SJCRH30 (cell line): Measurements from ENCODE around the gene DOCK10. TPM values are rescaled to one million over a fixed set of nuclear protein-coding genes. Genes with fewer than 3 reads are reported as not detected.

Source experiments
- DNase-seq, 2 experiments: peaks; one replicate each; pipeline ENCODE4 v3.0.0-alpha.2; 2015 to 2020
- H3K27ac ChIP-seq: fragments of 250-450 bp; sonication (Bioruptor Pico); 2 replicates; pipeline ENCODE4 v1.5.1; 2020; ENCODE audit warnings: mild to moderate bottlenecking, moderate library complexity
- H3K27me3 ChIP-seq: fragments of 250-450 bp; sonication (Bioruptor Pico); 2 replicates; pipeline ENCODE4 v1.5.1; 2020; ENCODE audit warnings: mild to moderate bottlenecking, moderate library complexity
- H3K36me3 ChIP-seq: fragments of 250-450 bp; sonication (Bioruptor Pico); 2 replicates; pipeline ENCODE4 v1.5.1; 2020; ENCODE audit warnings: mild to moderate bottlenecking, moderate library complexity
- H3K4me1 ChIP-seq: fragments of 250-450 bp; sonication (Bioruptor Pico); 2 replicates; pipeline ENCODE4 v1.5.1; 2020; ENCODE audit warnings: mild to moderate bottlenecking, moderate library complexity
- H3K4me3 ChIP-seq: fragments of 250-450 bp; sonication (Bioruptor Pico); 2 replicates; pipeline ENCODE4 v1.5.1; 2020; ENCODE audit warnings: mild to moderate bottlenecking, moderate library complexity
- H3K9me3 ChIP-seq: fragments of 250-450 bp; sonication (Bioruptor Pico); replicated peaks from 2 replicates; pipeline ENCODE4 v1.5.1; 2020; ENCODE audit warnings: mild to moderate bottlenecking, moderate library complexity
- total RNA-seq: library from RNA; depleted of rRNA; stranded (reverse); fragments of >200 nt; shearing (Covaris generic); gene quantifications from 2 replicates; pipeline ENCODE4 v1.2.3, GENCODE V29; 2014

Gene DOCK10
- total RNA-seq, 1 experiment from 2014 or later: 12.3 TPM

DNA sequence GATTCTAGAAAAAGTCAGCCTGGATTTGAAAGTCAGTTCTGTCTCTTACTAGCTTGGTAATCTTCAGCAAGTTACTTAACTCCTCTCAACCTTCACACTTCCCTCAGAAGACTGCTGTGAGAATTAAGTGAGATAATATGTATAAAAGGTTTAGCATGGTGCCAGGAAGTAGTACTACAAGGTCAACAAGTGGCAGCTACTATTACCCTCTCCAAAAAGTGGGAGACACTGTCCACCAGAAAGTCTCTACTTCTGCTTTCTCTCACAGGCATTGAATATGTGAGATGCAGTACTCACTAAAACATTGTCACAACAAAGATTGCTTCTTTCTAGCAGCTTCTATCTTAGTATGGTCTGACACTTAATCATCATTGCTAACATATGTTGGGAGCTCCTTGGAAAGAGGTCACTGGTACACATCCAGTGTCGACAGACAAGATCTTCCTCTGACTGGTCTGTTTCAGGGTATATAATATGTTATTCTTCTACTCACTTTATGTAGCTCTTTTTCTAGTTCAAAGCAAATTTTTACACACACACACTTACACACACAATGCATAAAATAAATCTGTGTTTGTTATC, 47.9 kb downstream of the DOCK10 start:
- Histone ChIP-seq H3K9me3 (no peaks in the 10 kb centered on the region), H3K27me3 (no peaks in the 10 kb centered on the region), H3K4me3 (no peak overlapping the region), H3K36me3 (no peaks in the 10 kb centered on the region), H3K27ac (no peak overlapping the region), H3K4me1 (no peaks in the 10 kb centered on the region)
- no peak for DNase-seq

GRCh38 chr2:224990710-224991109, 51.6 kb downstream of the DOCK10 start:
- Histone ChIP-seq H3K36me3 (no peaks in the 10 kb centered on the region), H3K27ac (no peak overlapping the region), H3K4me3 (no peak overlapping the region), H3K9me3 (no peaks in the 10 kb centered on the region), H3K4me1 (no peaks in the 10 kb centered on the region), H3K27me3 (no peaks in the 10 kb centered on the region)
- DNase-seq: no peak

DNA sequence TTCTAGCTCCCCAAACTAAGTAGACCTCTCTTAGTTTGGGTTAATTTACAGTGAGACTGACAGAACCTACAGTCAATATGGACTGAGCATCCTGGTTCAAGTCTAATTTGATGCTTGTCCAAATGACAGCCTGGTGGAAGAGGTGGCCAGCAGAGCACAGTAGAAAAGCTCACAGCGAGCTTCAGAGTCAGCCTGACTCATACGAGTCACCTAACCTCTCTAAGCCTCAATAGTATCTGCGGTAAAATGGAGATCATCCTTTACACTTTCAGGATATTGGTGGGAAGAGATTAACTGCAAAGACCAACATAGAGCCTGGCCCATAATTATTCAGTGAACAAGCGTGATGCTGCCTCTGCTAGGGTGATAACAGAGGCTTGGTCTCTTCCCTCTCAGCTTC, 54.5 kb downstream of the DOCK10 start:
- DNase-seq: no peak

DNA sequence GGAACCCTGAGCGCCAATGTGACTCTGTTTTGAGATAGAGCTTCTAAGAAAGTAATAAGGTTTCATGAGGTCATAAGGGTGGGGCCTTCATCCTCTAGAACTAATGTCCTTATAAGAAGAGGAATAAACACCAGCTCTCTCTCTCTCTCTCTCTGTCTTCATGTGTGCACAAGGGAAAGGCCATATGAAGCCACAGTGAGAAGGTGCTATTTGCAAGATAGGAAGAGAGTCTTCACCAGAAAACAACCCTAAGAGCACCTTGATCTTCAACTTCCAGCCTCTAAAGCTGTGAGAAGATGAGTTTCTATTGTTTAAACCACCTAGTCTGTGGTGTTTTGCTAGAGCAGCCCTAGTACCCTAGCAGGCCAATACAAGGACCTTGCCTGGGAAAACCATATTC, 55.8 kb downstream of the DOCK10 start:
- no peaks in the 10 kb centered on the region for H3K27me3 ChIP-seq
- no peaks in the 10 kb centered on the region; the same call in 1 of the 2 replicates for H3K4me1 ChIP-seq
- H3K36me3 ChIP-seq: no peaks in the 10 kb centered on the region
- DNase-seq: no peak
- H3K27ac ChIP-seq: no peak overlapping the region
- no peak overlapping the region for H3K4me3 ChIP-seq
- H3K9me3 ChIP-seq: no peaks in the 10 kb centered on the region

More for the DNA sequence above, 54.5 kb downstream of the DOCK10 start:
- H3K27me3 ChIP-seq: no peaks in the 10 kb centered on the region
- no peak overlapping the region for H3K4me3 ChIP-seq
- no peaks in the 10 kb centered on the region for H3K36me3 ChIP-seq
- H3K9me3 ChIP-seq: no peaks in the 10 kb centered on the region
- no peak overlapping the region for H3K27ac ChIP-seq
- no peaks in the 10 kb centered on the region; the same call in 1 of the 2 replicates for H3K4me1 ChIP-seq

DNA sequence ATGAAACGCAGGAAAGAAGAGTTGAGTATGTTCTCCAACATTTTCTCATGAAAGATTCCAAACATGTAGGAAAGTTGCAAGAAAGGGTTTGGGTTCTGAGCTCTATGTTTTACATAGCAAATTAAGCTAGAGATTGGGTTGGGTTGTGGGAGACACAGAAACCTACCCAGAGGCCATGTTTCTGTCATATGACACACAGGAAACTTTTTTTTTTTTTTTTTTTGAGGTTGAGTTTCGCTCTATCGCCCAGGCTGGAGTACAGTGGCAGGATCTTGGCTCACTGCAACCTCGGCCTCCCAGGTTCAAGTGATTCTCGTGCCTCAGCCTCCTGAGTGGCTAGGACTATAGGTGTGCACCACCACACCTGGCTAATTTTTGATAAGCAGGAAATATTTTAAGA, 57.6 kb downstream of the DOCK10 start:
- no peaks in the 10 kb centered on the region for H3K36me3 ChIP-seq
- no peak for DNase-seq
- no peaks in the 10 kb centered on the region; the same call in 1 of the 2 replicates for H3K4me1 ChIP-seq
- H3K27ac ChIP-seq: no peak overlapping the region
- H3K27me3 ChIP-seq: no peaks in the 10 kb centered on the region
- H3K4me3 ChIP-seq: no peak overlapping the region
- no peaks in the 10 kb centered on the region for H3K9me3 ChIP-seq

GRCh38 chr2:224983712-224984554, 58.3 kb downstream of the DOCK10 start:
- H3K4me3 ChIP-seq: peak overlapping the region; percentile 33
- H3K4me1 ChIP-seq: no peaks in the 10 kb centered on the region; the same call in 1 of the 2 replicates
- H3K9me3 ChIP-seq: no peaks in the 10 kb centered on the region
- H3K27ac ChIP-seq: peak overlapping the region; percentile 8; the same call in 1 of the 2 replicates
- H3K36me3 ChIP-seq: no peaks in the 10 kb centered on the region
- no peak for DNase-seq
- no peaks in the 10 kb centered on the region for H3K27me3 ChIP-seq

- Histone ChIP-seq H3K4me3 (peak overlapping the region; percentile 33), H3K27me3 (no peaks in the 10 kb centered on the region), H3K36me3 (no peaks in the 10 kb centered on the region), H3K9me3 (no peaks in the 10 kb centered on the region), H3K27ac (peak overlapping the region; percentile 8; the same call in 1 of the 2 replicates), H3K4me1 (no peaks in the 10 kb centered on the region; the same call in 1 of the 2 replicates)
- peak in 1 of 2 experiments; percentile 20 for DNase-seq
Observed at GRCh38 chr2:224982910-224983711, 59.2 kb downstream of the DOCK10 start.

DNA sequence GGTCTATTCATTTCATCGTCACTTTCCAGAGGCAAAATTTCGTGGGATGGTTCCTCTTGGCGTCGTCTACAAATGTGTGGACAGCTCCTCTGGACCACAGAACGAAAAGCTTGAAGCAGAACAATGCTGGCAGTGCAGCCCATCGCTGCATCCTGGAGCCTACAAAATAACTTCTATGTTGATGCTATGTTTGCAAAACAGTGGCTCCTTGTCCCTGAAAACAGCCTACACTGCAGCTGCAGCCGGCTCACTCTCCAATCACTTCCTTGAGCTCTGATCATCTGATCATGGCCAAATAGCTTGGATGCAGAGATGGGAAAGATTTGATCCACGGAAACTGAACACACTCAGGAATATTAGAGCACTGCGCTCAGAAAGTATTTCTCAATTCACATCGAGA, 60.0 kb downstream of the DOCK10 start:
- Histone ChIP-seq H3K9me3 (no peaks in the 10 kb centered on the region), H3K27ac (no peak overlapping the region), H3K4me1 (no peaks in the 10 kb centered on the region; the same call in 1 of the 2 replicates), H3K27me3 (no peaks in the 10 kb centered on the region), H3K36me3 (no peaks in the 10 kb centered on the region; the same call in 1 of the 2 replicates), H3K4me3 (no peak overlapping the region)
- DNase-seq: no peak

- no peaks in the 10 kb centered on the region; the same call in 1 of the 2 replicates for H3K36me3 ChIP-seq
- H3K27me3 ChIP-seq: no peaks in the 10 kb centered on the region
- no peak for DNase-seq
- peaks cover 7% of the 10 kb centered on the region for H3K4me1 ChIP-seq
- H3K27ac ChIP-seq: no peak overlapping the region
- no peaks in the 10 kb centered on the region for H3K9me3 ChIP-seq
- no peak overlapping the region for H3K4me3 ChIP-seq
Observed at GRCh38 chr2:224976629-224977525, 65.4 kb downstream of the DOCK10 start.

GRCh38 chr2:224975761-224976160, 66.5 kb downstream of the DOCK10 start:
- H3K36me3 ChIP-seq: no peaks in the 10 kb centered on the region; the same call in 1 of the 2 replicates

DNA sequence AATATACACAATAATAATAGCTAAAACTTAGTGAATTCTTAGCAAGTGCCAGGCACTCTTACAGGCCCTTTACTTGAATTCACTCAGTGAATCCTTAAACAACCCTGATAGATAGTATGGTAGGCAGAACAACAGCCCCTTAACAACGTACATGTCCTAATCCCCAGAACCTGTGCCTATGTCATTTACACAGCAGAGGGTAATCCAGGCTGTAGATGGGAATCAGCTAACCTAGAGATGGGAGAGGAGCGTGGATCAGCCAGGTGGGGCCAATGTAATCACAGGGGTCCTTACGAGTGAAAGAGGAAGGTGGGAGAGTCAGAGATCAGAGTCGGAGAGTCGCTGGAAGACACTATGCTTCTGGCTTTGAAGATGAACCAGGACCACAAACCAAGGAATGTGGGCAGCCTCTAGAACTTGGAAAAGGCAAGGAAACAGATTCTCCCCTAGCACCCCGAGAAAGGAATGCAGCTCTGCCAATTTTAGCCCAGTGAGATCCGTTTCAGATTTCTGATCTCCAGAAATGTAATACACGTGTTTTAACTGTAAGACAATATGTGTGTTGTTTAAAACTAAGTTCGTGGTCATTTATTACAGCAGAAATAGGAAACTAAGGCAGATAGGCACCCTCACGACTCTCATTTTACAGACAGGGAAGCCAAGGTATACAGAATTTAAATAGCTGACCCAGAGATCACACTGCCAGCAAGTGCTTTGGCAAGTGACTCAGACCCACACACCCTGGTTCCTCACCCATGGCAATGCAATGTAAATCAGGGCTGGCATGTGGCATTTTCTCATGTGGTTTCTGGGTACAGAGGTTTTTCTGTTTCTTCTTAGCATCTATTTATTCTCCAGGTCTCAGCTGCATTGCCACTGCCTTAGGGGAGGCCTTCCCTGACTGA, 68.9 kb downstream of the DOCK10 start:
- Histone ChIP-seq H3K27ac (no peak overlapping the region), H3K36me3 (no peaks in the 10 kb centered on the region; the same call in 1 of the 2 replicates), H3K27me3 (no peaks in the 10 kb centered on the region), H3K4me1 (peaks cover 7% of the 10 kb centered on the region), H3K9me3 (no peaks in the 10 kb centered on the region), H3K4me3 (no peak overlapping the region)
- DNase-seq: no peak

More at GRCh38 chr2:224975761-224976160, 66.5 kb downstream of the DOCK10 start:
- Histone ChIP-seq H3K4me3 (no peak overlapping the region), H3K27ac (no peak overlapping the region), H3K9me3 (no peaks in the 10 kb centered on the region), H3K27me3 (no peaks in the 10 kb centered on the region), H3K4me1 (peaks cover 7% of the 10 kb centered on the region)
- no peak for DNase-seq

- no peak for DNase-seq
- no peaks in the 10 kb centered on the region for H3K36me3 ChIP-seq
- no peak overlapping the region for H3K4me3 ChIP-seq
- no peaks in the 10 kb centered on the region; the same call in 1 of the 2 replicates for H3K9me3 ChIP-seq
- H3K27ac ChIP-seq: no peak overlapping the region
- H3K27me3 ChIP-seq: no peaks in the 10 kb centered on the region
- H3K4me1 ChIP-seq: peaks cover 7% of the 10 kb centered on the region
Observed at GRCh38 chr2:224971214-224971613, 71.1 kb downstream of the DOCK10 start.

GRCh38 chr2:224970311-224970710, 72.0 kb downstream of the DOCK10 start:
- Histone ChIP-seq H3K36me3 (no peaks in the 10 kb centered on the region), H3K4me1 (peaks cover 7% of the 10 kb centered on the region), H3K4me3 (no peak overlapping the region), H3K27ac (no peak overlapping the region), H3K9me3 (no peaks in the 10 kb centered on the region; the same call in 1 of the 2 replicates), H3K27me3 (no peaks in the 10 kb centered on the region)
- DNase-seq: no peak
